OCI-LY7 (cell line): ENCODE results near the gene TSPAN31. TPM values are rescaled to one million over a fixed set of nuclear protein-coding genes. Genes with fewer than 3 reads are reported as not detected.

Source experiments
- BruUV-seq: library from RNA; stranded (reverse); fragments of 400-500 nt; replicated peaks from 2 replicates; lab custom pipeline; 2021; lab: Mats Ljungman, UMichigan
- CTCF ChIA-PET: fragments of 300-600 bp; sonication (Branson Sonifier 250); formaldehyde crosslinking; loops from one replicate; lab custom pipeline; 2022; ENCODE audit warnings: antibody characterized with exemption; ENCODE audit not compliant: unreplicated experiment; lab: Charles Lee
- POLR2A ChIA-PET: fragments of 300-600 bp; sonication (Branson Sonifier 250); formaldehyde crosslinking; loops from one replicate; lab custom pipeline; 2022; ENCODE audit warnings: antibody characterized with exemption; lab: Charles Lee
- DNase-seq: peaks from one replicate; pipeline ENCODE4 v3.0.0-alpha.2; 2015; ENCODE audit warnings: low spot score
- H2AFZ ChIP-seq: fragments of 200-600 bp; sonication (generic), shearing (Covaris generic); 2 replicates; pipeline ENCODE4 v1.6.1; 2014; ENCODE audit warnings: mild to moderate bottlenecking, antibody characterized with exemption, low read length, moderate library complexity
- H3K27ac ChIP-seq: fragments of 200-600 bp; sonication (generic); 2 replicates; pipeline ENCODE4 v1.5.1; 2014; ENCODE audit warnings: mixed run types, low read depth, mild to moderate bottlenecking, moderate library complexity, low read length, inconsistent platforms; ENCODE audit not compliant: poor library complexity, severe bottlenecking
- H3K36me3 ChIP-seq: fragments of 200-600 bp; sonication (generic); 2 replicates; pipeline ENCODE4 v1.6.1; 2014; ENCODE audit warnings: mild to moderate bottlenecking, antibody characterized with exemption, low read length, moderate library complexity, mixed read lengths; ENCODE audit not compliant: insufficient read depth
- H3K4me1 ChIP-seq: fragments of 200-600 bp; sonication (generic); 2 replicates; pipeline ENCODE4 v1.5.1; 2014; ENCODE audit warnings: mild to moderate bottlenecking, low read length; ENCODE audit not compliant: insufficient read depth, poor library complexity, severe bottlenecking
- H3K4me2 ChIP-seq: fragments of 200-600 bp; sonication (generic); 2 replicates; pipeline ENCODE4 v1.6.1; 2014; ENCODE audit warnings: mild to moderate bottlenecking, low read length
- H3K4me3 ChIP-seq: fragments of 200-600 bp; sonication (generic); 2 replicates; pipeline ENCODE4 v1.5.1; 2014; ENCODE audit warnings: mild to moderate bottlenecking, low read depth, low read length; ENCODE audit not compliant: poor library complexity, severe bottlenecking
- H3K79me2 ChIP-seq: fragments of 200-600 bp; sonication (generic); 2 replicates; pipeline ENCODE4 v1.6.1; 2016; ENCODE audit warnings: low read depth, mild to moderate bottlenecking, low read length, moderate library complexity, mixed read lengths; ENCODE audit not compliant: insufficient read depth
- H3K9me2 ChIP-seq: fragments of 200-600 bp; sonication (generic); 2 replicates; pipeline ENCODE4 v1.6.1; 2016; ENCODE audit warnings: mild to moderate bottlenecking, low read length, mixed read lengths; ENCODE audit not compliant: insufficient read depth
- H3K9me3 ChIP-seq: fragments of 200-600 bp; sonication (generic); 2 replicates; pipeline ENCODE4 v1.6.1; 2014; ENCODE audit warnings: mild to moderate bottlenecking, mixed run types, low read length, mixed read lengths
- H4K20me1 ChIP-seq: fragments of 200-600 bp; sonication (generic); 2 replicates; pipeline ENCODE4 v1.6.1; 2014; ENCODE audit warnings: mild to moderate bottlenecking, antibody characterized with exemption, low read length, moderate library complexity, mixed read lengths; ENCODE audit not compliant: insufficient read depth
- EZH2phosphoT487 ChIP-seq: fragments of 200-600 bp; sonication (generic); IDR thresholded peaks from 2 replicates; pipeline ENCODE4 v1.6.1; 2018; ENCODE audit warnings: low read depth, borderline replicate concordance, mild to moderate bottlenecking, mixed run types, antibody characterized with exemption, low read length, moderate library complexity, mixed read lengths
- intact Hi-C: fragments of 100-400 bp; cut with micrococcal nuclease; formaldehyde crosslinking; loops from one replicate; pipeline ENCODE4 v1.10.0; 2022; ENCODE audit not compliant: unreplicated experiment
- total RNA-seq, 2 experiments: library from RNA; depleted of rRNA in 1 of 2; stranded (reverse); fragments of >200 nt in 1 of 2; shearing (Covaris generic) in 1 of 2; gene quantifications; 2 replicates each; pipeline ENCODE4 v1.2.3, GENCODE V29; 2014 to 2022
- TF ChIP-seq, protein P1 (sequence below): fragments of 200-600 bp; sonication (generic); conservative IDR thresholded peaks from 2 replicates; pipeline ENCODE4 v1.5.1; 2014; ENCODE audit warnings: mild to moderate bottlenecking, antibody characterized with exemption, low read length, moderate library complexity, mixed read lengths

Gene TSPAN31
- total RNA-seq, 2 experiments from 2014 or later, result 2.4 to 6.4 TPM

DNA sequence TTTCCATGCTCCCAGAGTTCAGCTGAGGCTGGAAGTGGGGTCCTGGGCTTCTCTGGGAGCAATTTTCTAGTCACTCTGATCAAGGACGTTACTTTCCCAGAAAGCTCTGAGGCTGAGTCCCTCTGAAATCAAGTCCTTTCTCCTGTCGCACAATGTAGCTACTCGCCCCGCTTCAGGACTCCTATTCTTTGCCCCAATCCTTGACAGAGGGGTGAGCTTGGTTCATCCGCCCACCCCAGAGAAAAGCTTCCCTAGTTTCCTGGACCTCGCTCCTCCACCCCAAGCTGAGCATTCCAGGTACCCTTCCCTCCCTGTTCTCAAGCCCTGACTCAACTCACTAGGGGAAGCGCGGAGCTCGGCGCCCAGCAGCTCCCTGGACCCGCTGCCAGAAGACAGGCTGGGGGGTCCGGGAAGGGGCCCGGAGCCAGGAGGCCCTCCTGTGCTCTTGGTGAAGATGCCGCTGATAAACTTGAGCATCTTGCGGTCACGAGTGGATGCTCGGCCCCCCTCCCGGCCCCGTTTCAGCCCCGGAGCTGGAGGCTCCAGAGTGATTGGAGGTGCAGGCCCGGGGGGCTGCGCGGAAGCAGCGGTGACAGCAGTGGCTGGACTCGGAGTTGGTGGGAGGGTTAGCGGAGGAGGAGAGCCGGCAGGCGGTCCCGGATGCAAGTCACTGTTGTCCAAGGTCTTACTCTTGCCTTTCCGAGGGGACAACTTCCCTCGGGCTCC lies 7.9 kb upstream of the TSPAN31 start:
- Histone ChIP-seq H3K4me3 (no peak overlapping the region), H3K27ac (no peak overlapping the region), H3K4me2 (no peak overlapping the region), H3K36me3 (peaks cover 28% of the 10 kb centered on the region), H3K79me2 (peaks cover 14% of the 10 kb centered on the region; the same call in 1 of the 2 replicates), H4K20me1 (no peaks in the 10 kb centered on the region), H2AFZ (no peak overlapping the region), H3K9me3 (no peaks in the 10 kb centered on the region), H3K4me1 (peaks cover 19% of the 10 kb centered on the region), H3K9me2 (no peaks in the 10 kb centered on the region)
- DNase-seq, result no peak
- ChIA-PET POLR2A (no interaction called here), CTCF (no interaction called here)
- intact Hi-C loops, result no loop called here
- TF ChIP-seq EZH2phosphoT487, result no peak
- TF ChIP-seq, protein P1, sequence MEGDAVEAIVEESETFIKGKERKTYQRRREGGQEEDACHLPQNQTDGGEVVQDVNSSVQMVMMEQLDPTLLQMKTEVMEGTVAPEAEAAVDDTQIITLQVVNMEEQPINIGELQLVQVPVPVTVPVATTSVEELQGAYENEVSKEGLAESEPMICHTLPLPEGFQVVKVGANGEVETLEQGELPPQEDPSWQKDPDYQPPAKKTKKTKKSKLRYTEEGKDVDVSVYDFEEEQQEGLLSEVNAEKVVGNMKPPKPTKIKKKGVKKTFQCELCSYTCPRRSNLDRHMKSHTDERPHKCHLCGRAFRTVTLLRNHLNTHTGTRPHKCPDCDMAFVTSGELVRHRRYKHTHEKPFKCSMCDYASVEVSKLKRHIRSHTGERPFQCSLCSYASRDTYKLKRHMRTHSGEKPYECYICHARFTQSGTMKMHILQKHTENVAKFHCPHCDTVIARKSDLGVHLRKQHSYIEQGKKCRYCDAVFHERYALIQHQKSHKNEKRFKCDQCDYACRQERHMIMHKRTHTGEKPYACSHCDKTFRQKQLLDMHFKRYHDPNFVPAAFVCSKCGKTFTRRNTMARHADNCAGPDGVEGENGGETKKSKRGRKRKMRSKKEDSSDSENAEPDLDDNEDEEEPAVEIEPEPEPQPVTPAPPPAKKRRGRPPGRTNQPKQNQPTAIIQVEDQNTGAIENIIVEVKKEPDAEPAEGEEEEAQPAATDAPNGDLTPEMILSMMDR, result no peak
- BruUV-seq, result no TSS peak

DNA sequence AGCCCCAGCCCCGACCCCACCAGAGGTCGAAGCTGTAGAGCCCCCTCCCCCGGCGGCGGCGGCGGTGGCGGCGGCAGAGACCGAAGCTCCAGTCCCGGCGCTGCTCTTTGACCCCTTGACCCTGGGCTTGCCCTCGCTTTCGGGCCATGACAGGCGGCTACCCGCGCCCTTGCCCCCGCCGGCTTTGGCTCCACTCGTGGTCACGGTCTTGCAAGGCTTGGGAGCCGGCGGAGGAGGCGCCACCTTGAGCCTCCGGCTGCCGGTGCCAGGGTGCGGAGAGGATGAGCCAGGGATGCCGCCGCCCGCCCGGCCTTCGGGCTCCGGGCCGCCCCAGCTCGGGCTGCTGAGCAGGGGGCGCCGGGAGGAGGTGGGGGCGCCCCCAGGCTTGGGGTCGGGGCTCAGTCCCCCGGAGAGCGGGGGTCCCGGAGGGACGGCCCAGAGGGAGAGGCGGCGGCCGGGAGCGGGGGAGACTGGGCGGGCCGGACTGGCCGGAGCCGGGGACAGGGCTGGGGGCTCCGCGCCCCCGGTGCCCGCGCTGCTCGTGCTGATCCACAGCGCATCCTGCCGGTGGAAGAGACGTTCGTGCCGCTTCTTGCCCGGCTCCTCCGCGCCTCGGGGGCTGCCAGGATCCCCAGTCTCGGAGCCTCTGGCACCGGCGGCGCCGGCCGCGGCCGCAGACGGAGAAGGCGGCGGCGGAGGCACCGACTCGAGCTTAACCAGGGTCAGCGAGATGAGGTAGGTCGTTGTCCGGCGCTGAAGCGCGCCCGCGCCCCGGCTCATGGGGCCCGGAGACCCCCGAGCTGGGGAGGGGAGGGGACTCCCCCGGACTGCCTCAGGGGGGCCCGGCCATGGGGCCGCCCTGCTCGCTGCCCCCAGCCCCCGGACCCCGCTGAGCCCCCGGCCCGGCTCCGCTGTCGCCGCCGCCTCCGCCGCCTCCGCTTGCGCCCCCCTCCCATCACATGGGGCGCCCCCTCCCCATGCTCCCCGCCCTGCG lies 7.1 kb upstream of the TSPAN31 start:
- Histone ChIP-seq H2AFZ (no peak overlapping the region), H3K9me2 (no peaks in the 10 kb centered on the region), H3K4me2 (no peak overlapping the region), H3K4me1 (peaks cover 26% of the 10 kb centered on the region), H3K4me3 (no peak overlapping the region), H3K27ac (no peak overlapping the region), H3K36me3 (peaks cover 20% of the 10 kb centered on the region), H3K9me3 (no peaks in the 10 kb centered on the region), H4K20me1 (no peaks in the 10 kb centered on the region), H3K79me2 (peaks cover 14% of the 10 kb centered on the region; the same call in 1 of the 2 replicates)
- intact Hi-C loops, result no loop called here
- ChIA-PET POLR2A (interaction anchor here (0.6 kb wide), 2 partner anchors 9 to 94 kb away, joined by 6 to 7 read pairs; no protein-coding TSS in a partner anchor), CTCF (no interaction called here)
- BruUV-seq, result no TSS peak
- TF ChIP-seq EZH2phosphoT487, result no peak
- TF ChIP-seq, protein P1, result no peak
- DNase-seq, result no peak
